GM19035 (cell line): ENCODE results near the gene TFF1.

Experiments
- ATAC-seq: cut with Tn5 transposase; IDR thresholded peaks from one replicate; pipeline ENCODE4 v1.9.1; 2021; ENCODE audit not compliant: unreplicated experiment

TFF1 gene

GRCh38 chr21:42346866-42347600 is 19.3 kb downstream of the TFF1 start:
- ATAC-seq, result no peak

GRCh38 chr21:42346441-42346840 is 19.9 kb downstream of the TFF1 start:
- ATAC-seq, result no peak

- no peak for ATAC-seq
Measured at GRCh38 chr21:42344631-42345030, 21.7 kb downstream of the TFF1 start.

- ATAC-seq, result no peak
Measured at GRCh38 chr21:42343963-42344510, 22.3 kb downstream of the TFF1 start.

GRCh38 chr21:42343556-42343955 is 22.8 kb downstream of the TFF1 start:
- no peak for ATAC-seq

GRCh38 chr21:42343101-42343500 is 23.2 kb downstream of the TFF1 start:
- no peak for ATAC-seq

- ATAC-seq, result no peak
Measured at GRCh38 chr21:42341776-42342542, 24.4 kb downstream of the TFF1 start.

GRCh38 chr21:42340187-42341050 is 25.9 kb downstream of the TFF1 start:
- ATAC-seq, result no peak

GRCh38 chr21:42338729-42339715 is 27.3 kb downstream of the TFF1 start:
- no peak for ATAC-seq

- ATAC-seq, result no peak
Measured at GRCh38 chr21:42337830-42338728, 28.3 kb downstream of the TFF1 start.

- no peak for ATAC-seq
Measured at GRCh38 chr21:42337276-42337675, 29.1 kb downstream of the TFF1 start.

- ATAC-seq, result no peak
Measured at GRCh38 chr21:42336054-42336453, 30.3 kb downstream of the TFF1 start.

- no peak for ATAC-seq
Measured at GRCh38 chr21:42332557-42333317, 33.6 kb downstream of the TFF1 start.

GRCh38 chr21:42331660-42332059 is 34.7 kb downstream of the TFF1 start:
- no peak for ATAC-seq

GRCh38 chr21:42330380-42331371 is 35.7 kb downstream of the TFF1 start:
- ATAC-seq, result no peak

- ATAC-seq, result no peak
Measured at GRCh38 chr21:42324896-42325295, 41.4 kb downstream of the TFF1 start.

- ATAC-seq, result no peak
Measured at GRCh38 chr21:42321845-42322244, 44.5 kb downstream of the TFF1 start.
